OCI-LY1 (cell line): ENCODE measurements around the gene NPVF.

Experiments
- H2AFZ ChIP-seq: fragments of 200-600 bp; sonication (generic), shearing (Covaris generic); 2 replicates; pipeline ENCODE4 v1.6.0; 2014; ENCODE audit warnings: antibody characterized with exemption, mild to moderate bottlenecking, low read length
- H3F3A ChIP-seq: fragments of 200-600 bp; sonication (generic), shearing (Covaris generic); 2 replicates; pipeline ENCODE4 v1.6.0; 2014; ENCODE audit warnings: mild to moderate bottlenecking, antibody characterized with exemption, low read length, moderate library complexity; ENCODE audit not compliant: insufficient read depth
- H3K27ac ChIP-seq: fragments of 200-600 bp; sonication (generic); 2 replicates; pipeline ENCODE4 v1.5.1; 2014; ENCODE audit warnings: low read length, mixed run types, mild to moderate bottlenecking, low read depth; ENCODE audit not compliant: poor library complexity, severe bottlenecking
- H3K27me3 ChIP-seq: fragments of 200-600 bp; sonication (generic); 2 replicates; pipeline ENCODE4 v1.6.0; 2014; ENCODE audit warnings: antibody characterized with exemption, mild to moderate bottlenecking, low read length, moderate library complexity; ENCODE audit not compliant: insufficient read depth
- H3K36me3 ChIP-seq: fragments of 200-600 bp; sonication (generic); 2 replicates; pipeline ENCODE4 v1.6.1; 2014; ENCODE audit warnings: mild to moderate bottlenecking, antibody characterized with exemption, low read length, moderate library complexity, mixed read lengths; ENCODE audit not compliant: insufficient read depth
- H3K4me1 ChIP-seq: fragments of 200-600 bp; sonication (generic); 2 replicates; pipeline ENCODE4 v1.5.1; 2014; ENCODE audit warnings: mild to moderate bottlenecking, low read length, moderate library complexity; ENCODE audit not compliant: insufficient read depth, severe bottlenecking
- H3K4me2 ChIP-seq: fragments of 200-600 bp; sonication (generic), shearing (Covaris generic); 2 replicates; pipeline ENCODE4 v1.6.1; 2014; ENCODE audit warnings: low read length
- H3K4me3 ChIP-seq: fragments of 200-600 bp; sonication (generic); 2 replicates; pipeline ENCODE4 v1.5.1; 2014; ENCODE audit warnings: low read length, low read depth, mild to moderate bottlenecking, mixed read lengths; ENCODE audit not compliant: poor library complexity, severe bottlenecking
- H3K79me2 ChIP-seq: fragments of 200-600 bp; shearing (Covaris generic); 2 replicates; pipeline ENCODE4 v1.6.1; 2016; ENCODE audit warnings: mixed run types, low read length, mixed read lengths; ENCODE audit not compliant: insufficient read depth
- H3K9ac ChIP-seq: fragments of 200-600 bp; sonication (generic), shearing (Covaris generic); 2 replicates; pipeline ENCODE4 v1.6.1; 2014; ENCODE audit warnings: mild to moderate bottlenecking, low read length, mixed read lengths
- H3K9me2 ChIP-seq: fragments of 200-600 bp; sonication (generic), shearing (Covaris generic); 2 replicates; pipeline ENCODE4 v1.6.1; 2014; ENCODE audit warnings: low read depth, mild to moderate bottlenecking, low read length, mixed read lengths
- H3K9me3 ChIP-seq: fragments of 200-600 bp; shearing (Covaris generic); 2 replicates; pipeline ENCODE4 v1.6.1; 2014; ENCODE audit warnings: low read length, mixed read lengths
- H4K20me1 ChIP-seq: fragments of 200-600 bp; sonication (generic), shearing (Covaris generic); 2 replicates; pipeline ENCODE4 v1.6.0; 2016; ENCODE audit warnings: mild to moderate bottlenecking, low read length; ENCODE audit not compliant: insufficient read depth
- EZH2 ChIP-seq: fragments of 200-600 bp; sonication (generic), shearing (Covaris generic); IDR thresholded peaks from 2 replicates; pipeline ENCODE4 v1.8.0; 2017; ENCODE audit warnings: borderline replicate concordance, mixed run types, mild to moderate bottlenecking, antibody characterized with exemption, low read length, moderate library complexity, mixed read lengths
- TF ChIP-seq, protein P1 (sequence below): fragments of 200-600 bp; sonication (generic), shearing (Covaris generic); IDR thresholded peaks from 2 replicates; pipeline ENCODE4 v1.5.1; 2017; ENCODE audit warnings: mild to moderate bottlenecking, antibody characterized with exemption, low read length, moderate library complexity, mixed read lengths

Gene NPVF

DNA sequence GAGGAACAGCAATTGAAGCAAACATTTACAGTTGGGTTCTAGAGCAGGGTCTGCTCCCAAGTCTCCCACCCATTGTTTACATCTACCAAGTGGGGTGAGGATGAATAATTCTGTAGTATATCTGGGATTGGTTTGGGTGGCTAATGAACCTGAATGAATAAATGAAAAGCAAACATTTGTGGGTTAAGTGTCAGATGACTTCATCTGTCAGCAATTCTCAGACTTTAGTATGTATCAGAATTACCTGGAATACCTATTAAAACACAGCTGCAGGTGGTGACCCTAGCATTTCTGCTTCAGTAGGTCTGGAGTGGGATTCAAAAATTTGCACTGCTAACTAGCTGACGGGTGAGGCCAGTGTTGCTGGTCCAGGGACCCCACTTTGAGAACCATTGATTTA, 18.0 kb upstream of the NPVF start:
- Histone ChIP-seq H3K9me2 (no peaks in the 10 kb centered on the region), H4K20me1 (no peaks in the 10 kb centered on the region), H3K27me3 (0 out of 2 replicates have a peak, but pooled peaks cover 4% of the 10 kb centered on the region), H3K36me3 (no peaks in the 10 kb centered on the region), H2AFZ (no peak overlapping the region), H3K4me3 (no peak overlapping the region), H3K79me2 (no peaks in the 10 kb centered on the region), H3K27ac (no peak overlapping the region), H3K9me3 (no peaks in the 10 kb centered on the region), H3K4me2 (no peak overlapping the region), H3F3A (no peaks in the 10 kb centered on the region), H3K9ac (no peak overlapping the region), H3K4me1 (no peaks in the 10 kb centered on the region)
- TF ChIP-seq EZH2: no peak
- TF ChIP-seq, protein P1, sequence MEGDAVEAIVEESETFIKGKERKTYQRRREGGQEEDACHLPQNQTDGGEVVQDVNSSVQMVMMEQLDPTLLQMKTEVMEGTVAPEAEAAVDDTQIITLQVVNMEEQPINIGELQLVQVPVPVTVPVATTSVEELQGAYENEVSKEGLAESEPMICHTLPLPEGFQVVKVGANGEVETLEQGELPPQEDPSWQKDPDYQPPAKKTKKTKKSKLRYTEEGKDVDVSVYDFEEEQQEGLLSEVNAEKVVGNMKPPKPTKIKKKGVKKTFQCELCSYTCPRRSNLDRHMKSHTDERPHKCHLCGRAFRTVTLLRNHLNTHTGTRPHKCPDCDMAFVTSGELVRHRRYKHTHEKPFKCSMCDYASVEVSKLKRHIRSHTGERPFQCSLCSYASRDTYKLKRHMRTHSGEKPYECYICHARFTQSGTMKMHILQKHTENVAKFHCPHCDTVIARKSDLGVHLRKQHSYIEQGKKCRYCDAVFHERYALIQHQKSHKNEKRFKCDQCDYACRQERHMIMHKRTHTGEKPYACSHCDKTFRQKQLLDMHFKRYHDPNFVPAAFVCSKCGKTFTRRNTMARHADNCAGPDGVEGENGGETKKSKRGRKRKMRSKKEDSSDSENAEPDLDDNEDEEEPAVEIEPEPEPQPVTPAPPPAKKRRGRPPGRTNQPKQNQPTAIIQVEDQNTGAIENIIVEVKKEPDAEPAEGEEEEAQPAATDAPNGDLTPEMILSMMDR: no peak

DNA sequence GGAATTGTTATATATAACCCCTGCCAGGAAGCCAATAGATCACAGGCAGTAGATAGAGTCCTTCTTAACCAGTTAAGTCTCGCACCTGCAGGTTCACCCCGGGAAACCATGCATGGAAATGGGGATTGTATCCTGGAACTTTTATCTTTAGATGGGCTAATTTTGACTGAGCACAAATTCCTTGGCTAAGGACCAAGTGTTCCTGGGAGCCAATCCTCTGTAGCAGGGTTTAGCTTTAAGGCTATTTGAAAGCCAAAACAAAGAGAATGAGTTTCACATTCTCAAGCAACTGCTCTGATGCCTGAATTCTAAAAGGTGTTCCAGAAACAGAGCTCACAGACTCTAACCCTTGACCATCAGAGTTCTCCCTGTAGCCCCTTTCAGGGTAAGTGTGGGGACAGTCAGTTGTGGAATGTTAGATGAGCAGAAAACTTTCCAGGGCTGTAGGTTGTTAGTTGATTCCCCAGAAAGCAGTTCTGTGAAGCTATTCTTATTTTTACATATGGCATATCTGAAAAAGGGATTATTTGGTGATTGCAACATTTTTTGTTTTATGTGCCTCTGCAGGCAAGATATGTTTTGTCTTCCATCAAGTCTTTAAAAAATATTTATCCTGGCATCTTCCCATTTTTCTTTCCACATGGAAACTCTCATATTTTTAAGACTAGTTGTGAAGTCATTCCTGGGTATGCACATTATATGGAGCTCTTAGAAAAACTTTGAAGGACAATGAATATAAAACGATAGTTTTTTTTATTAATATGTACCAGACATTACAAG, 16.2 kb upstream of the NPVF start:
- Histone ChIP-seq H2AFZ (no peak overlapping the region), H3K4me1 (no peaks in the 10 kb centered on the region)
- TF ChIP-seq, protein P1: no peak
- no peak for TF ChIP-seq EZH2

GRCh38 chr7:25242678-25243077, 14.4 kb upstream of the NPVF start:
- Histone ChIP-seq H2AFZ (no peak overlapping the region), H3K27me3 (0 out of 2 replicates have a peak, but pooled peaks cover 4% of the 10 kb centered on the region), H3K4me3 (no peak overlapping the region), H3K79me2 (no peaks in the 10 kb centered on the region), H4K20me1 (no peaks in the 10 kb centered on the region), H3K27ac (no peak overlapping the region), H3K4me1 (no peaks in the 10 kb centered on the region), H3K9me2 (no peaks in the 10 kb centered on the region), H3K4me2 (no peak overlapping the region), H3K9ac (no peak overlapping the region), H3F3A (no peaks in the 10 kb centered on the region), H3K36me3 (no peaks in the 10 kb centered on the region), H3K9me3 (no peaks in the 10 kb centered on the region)
- TF ChIP-seq EZH2: no peak
- TF ChIP-seq, protein P1: no peak

More for the DNA sequence above, 16.2 kb upstream of the NPVF start:
- Histone ChIP-seq H3K27me3 (0 out of 2 replicates have a peak, but pooled peaks cover 4% of the 10 kb centered on the region), H3K9me3 (no peaks in the 10 kb centered on the region), H3K36me3 (no peaks in the 10 kb centered on the region), H3K9me2 (no peaks in the 10 kb centered on the region), H3K27ac (no peak overlapping the region), H3K9ac (no peak overlapping the region), H4K20me1 (no peaks in the 10 kb centered on the region), H3K4me3 (no peak overlapping the region), H3K79me2 (no peaks in the 10 kb centered on the region), H3K4me2 (no peak overlapping the region), H3F3A (no peaks in the 10 kb centered on the region)
